HepG2 (cell line): ENCODE measurements around the gene CDC37L1. TPM values are rescaled to one million over a fixed set of nuclear protein-coding genes. Genes with fewer than 3 reads are reported as not detected.

Source experiments
- AKAP8 ChIP-seq: sonication (generic); formaldehyde crosslinking; IDR thresholded peaks from 2 replicates; pipeline ENCODE4 v1.5.1; 2020; ENCODE audit warnings: mild to moderate bottlenecking, missing genetic modification reagents
- ARNT ChIP-seq: fragments of 450-650 bp; IDR thresholded peaks from 2 replicates; pipeline ENCODE4 v1.6.1; 2017
- KAT7 ChIP-seq: IDR thresholded peaks from 2 replicates; pipeline ENCODE4 v1.6.1; 2018; ENCODE audit warnings: borderline replicate concordance, missing compliant biosample characterization
- PHF5A ChIP-seq: IDR thresholded peaks from one replicate; pipeline ENCODE4 v1.6.1; 2018; ENCODE audit warnings: low read depth, missing genetic modification reagents; ENCODE audit not compliant: unreplicated experiment
- PITX1 ChIP-seq: sonication (generic); formaldehyde crosslinking; IDR thresholded peaks from 2 replicates; pipeline ENCODE4 v1.5.1; 2020; ENCODE audit warnings: mild to moderate bottlenecking, missing genetic modification reagents
- SRSF4 ChIP-seq: fragments of 200-400 bp; formaldehyde crosslinking; IDR thresholded peaks from one replicate; pipeline ENCODE4 v1.6.1; 2018; ENCODE audit warnings: mild to moderate bottlenecking, low read depth, low read length, moderate library complexity; ENCODE audit not compliant: poor library complexity, severe bottlenecking
- TCF12 ChIP-seq, 2 experiments: fragments of 450-650 bp in 1 of 2; sonication (generic) in 1 of 2; formaldehyde crosslinking in 1 of 2; IDR thresholded peaks; 2 replicates each; pipeline versions ENCODE4 v1.6.1 to v1.8.0; 2017 to 2022; ENCODE audit warnings: antibody characterized with exemption in 1 of 2, mild to moderate bottlenecking in 1 of 2, missing genetic modification reagents in 1 of 2, moderate library complexity in 1 of 2
- ZFP36L1 ChIP-seq: sonication (generic); formaldehyde crosslinking; IDR thresholded peaks from 2 replicates; pipeline ENCODE4 v1.8.0; 2022; ENCODE audit warnings: mild to moderate bottlenecking, missing genetic modification reagents, moderate library complexity
- ZNF552 ChIP-seq: sonication (generic); formaldehyde crosslinking; IDR thresholded peaks from 2 replicates; pipeline ENCODE4 v1.9.0; 2022; ENCODE audit warnings: missing genetic modification reagents, mild to moderate bottlenecking, borderline replicate concordance
- ZNF615 ChIP-seq: sonication (generic); formaldehyde crosslinking; IDR thresholded peaks from 2 replicates; pipeline ENCODE4 v1.5.0; 2020; ENCODE audit warnings: mild to moderate bottlenecking, missing genetic modification reagents, borderline replicate concordance
- ZNF772 ChIP-seq: sonication (generic); formaldehyde crosslinking; IDR thresholded peaks from 2 replicates; pipeline ENCODE4 v1.5.0; 2020; ENCODE audit warnings: mild to moderate bottlenecking, missing genetic modification reagents
- ZNF841 ChIP-seq: sonication (generic); formaldehyde crosslinking; IDR thresholded peaks from 2 replicates; pipeline ENCODE4 v1.8.1; 2023; ENCODE audit warnings: missing genetic modification reagents, borderline replicate concordance
- polyA plus RNA-seq, 8 experiments: library from polyadenylated mRNA; depleted of rRNA in 3 of 8; stranded (reverse) in 7 of 8; unstranded in 1 of 8; fragments of >200 nt; fragmentation: Illumina TruSeq in 4 of 8; extraction: Trizol in 4 of 8; gene quantifications; 2 replicates each; pipeline versions ENCODE4 v1.2.1 to v1.2.3, GENCODE V29; 2011 to 2016; ENCODE audit warnings: low read depth in 4 of 8, missing spikeins in 1 of 8, mixed read lengths in 1 of 8; ENCODE audit not compliant: insufficient read depth in 1 of 8
- total RNA-seq, 5 experiments: library from RNA; depleted of rRNA; stranded (reverse); fragments of >200 nt; fragmentation: Illumina TruSeq; extraction: Trizol; gene quantifications; 2 replicates each; pipeline ENCODE4 v1.2.3, GENCODE V29; 2016; ENCODE audit warnings: low read depth in 1 of 5
- TF ChIP-seq, protein P1 (sequence below): IDR thresholded peaks from 2 replicates; pipeline ENCODE4 v1.4.0; 2020; ENCODE audit warnings: mild to moderate bottlenecking, missing genetic modification reagents
- TF ChIP-seq, protein P2 (sequence below): sonication (generic); formaldehyde crosslinking; IDR thresholded peaks from 2 replicates; pipeline ENCODE4 v1.4.0; 2020; ENCODE audit warnings: mild to moderate bottlenecking, missing genetic modification reagents
- TF ChIP-seq, protein P3 (sequence below): IDR thresholded peaks from 2 replicates; pipeline ENCODE4 v1.6.1; 2016; ENCODE audit warnings: mild to moderate bottlenecking
- TF ChIP-seq, protein P4 (sequence below): sonication (generic); formaldehyde crosslinking; IDR thresholded peaks from 2 replicates; pipeline ENCODE4 v1.8.1; 2023; ENCODE audit warnings: missing genetic modification reagents, mild to moderate bottlenecking, borderline replicate concordance

CDC37L1 gene
- total and polyA plus RNA-seq, 2 of the 13 experiments (the other 11 are each of a cell fraction or from before 2014, with no cell fraction given) = 5.5 to 17.0 TPM

DNA sequence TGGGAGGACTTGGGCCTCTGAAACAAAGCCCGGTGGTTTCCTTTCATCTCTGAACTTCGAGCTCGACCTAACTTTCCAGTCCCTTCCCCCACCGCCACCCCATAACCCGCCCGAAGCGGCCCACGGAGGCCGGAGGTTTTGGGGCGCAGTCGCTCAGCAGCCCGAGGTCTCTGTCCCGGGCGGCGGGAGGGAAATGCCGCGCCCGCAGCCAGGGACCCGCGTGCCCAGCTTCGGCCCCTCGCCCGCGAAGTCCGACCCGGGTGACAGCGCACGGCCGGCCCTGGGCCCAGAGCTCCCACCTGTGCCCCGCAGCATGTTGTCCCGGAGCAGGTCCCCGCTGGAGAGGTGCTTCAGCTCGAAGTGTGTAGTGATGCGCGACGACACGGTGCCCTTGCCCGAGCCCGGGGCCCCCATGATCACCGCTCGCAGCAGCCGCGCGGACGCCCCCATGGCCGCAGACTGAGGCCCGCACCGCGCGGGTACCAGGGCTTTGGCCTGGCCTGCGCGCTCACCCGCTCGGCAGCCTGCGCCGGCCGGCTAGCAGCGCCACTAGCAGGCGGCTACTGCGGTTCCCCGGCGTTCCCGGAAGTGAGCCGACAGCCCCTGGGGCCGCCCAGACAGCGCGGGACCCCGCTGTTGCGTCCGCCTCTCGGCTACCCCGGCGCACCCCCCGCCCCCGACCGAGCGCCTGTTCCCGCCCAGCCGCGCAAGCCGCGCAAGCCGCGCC, 61.4 kb downstream of the CDC37L1 start, which contains the start of gene AK3 (continued):
- TF ChIP-seq, protein P1, sequence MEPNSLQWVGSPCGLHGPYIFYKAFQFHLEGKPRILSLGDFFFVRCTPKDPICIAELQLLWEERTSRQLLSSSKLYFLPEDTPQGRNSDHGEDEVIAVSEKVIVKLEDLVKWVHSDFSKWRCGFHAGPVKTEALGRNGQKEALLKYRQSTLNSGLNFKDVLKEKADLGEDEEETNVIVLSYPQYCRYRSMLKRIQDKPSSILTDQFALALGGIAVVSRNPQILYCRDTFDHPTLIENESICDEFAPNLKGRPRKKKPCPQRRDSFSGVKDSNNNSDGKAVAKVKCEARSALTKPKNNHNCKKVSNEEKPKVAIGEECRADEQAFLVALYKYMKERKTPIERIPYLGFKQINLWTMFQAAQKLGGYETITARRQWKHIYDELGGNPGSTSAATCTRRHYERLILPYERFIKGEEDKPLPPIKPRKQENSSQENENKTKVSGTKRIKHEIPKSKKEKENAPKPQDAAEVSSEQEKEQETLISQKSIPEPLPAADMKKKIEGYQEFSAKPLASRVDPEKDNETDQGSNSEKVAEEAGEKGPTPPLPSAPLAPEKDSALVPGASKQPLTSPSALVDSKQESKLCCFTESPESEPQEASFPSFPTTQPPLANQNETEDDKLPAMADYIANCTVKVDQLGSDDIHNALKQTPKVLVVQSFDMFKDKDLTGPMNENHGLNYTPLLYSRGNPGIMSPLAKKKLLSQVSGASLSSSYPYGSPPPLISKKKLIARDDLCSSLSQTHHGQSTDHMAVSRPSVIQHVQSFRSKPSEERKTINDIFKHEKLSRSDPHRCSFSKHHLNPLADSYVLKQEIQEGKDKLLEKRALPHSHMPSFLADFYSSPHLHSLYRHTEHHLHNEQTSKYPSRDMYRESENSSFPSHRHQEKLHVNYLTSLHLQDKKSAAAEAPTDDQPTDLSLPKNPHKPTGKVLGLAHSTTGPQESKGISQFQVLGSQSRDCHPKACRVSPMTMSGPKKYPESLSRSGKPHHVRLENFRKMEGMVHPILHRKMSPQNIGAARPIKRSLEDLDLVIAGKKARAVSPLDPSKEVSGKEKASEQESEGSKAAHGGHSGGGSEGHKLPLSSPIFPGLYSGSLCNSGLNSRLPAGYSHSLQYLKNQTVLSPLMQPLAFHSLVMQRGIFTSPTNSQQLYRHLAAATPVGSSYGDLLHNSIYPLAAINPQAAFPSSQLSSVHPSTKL (CRISPR knock-in tag) = peak; percentile 42
- TF ChIP-seq KAT7 (CRISPR knock-in tag) = peak; percentile 83
- TF ChIP-seq ZNF552 (CRISPR knock-in tag) = peak; percentile 83; the same call in 1 of the 2 replicates
- TF ChIP-seq ZNF615 = no peak
- TF ChIP-seq TCF12 (IDR thresholded peaks at IDR 0.05) = no peak
- TF ChIP-seq TCF12 (CRISPR knock-in tag; IDR thresholded peaks at IDR 0.05) = peak; percentile 71; the same call in 1 of the 2 replicates
- TF ChIP-seq ZNF772 (CRISPR knock-in tag) = peak; percentile 76; the same call in 1 of the 2 replicates
- TF ChIP-seq, protein P2, sequence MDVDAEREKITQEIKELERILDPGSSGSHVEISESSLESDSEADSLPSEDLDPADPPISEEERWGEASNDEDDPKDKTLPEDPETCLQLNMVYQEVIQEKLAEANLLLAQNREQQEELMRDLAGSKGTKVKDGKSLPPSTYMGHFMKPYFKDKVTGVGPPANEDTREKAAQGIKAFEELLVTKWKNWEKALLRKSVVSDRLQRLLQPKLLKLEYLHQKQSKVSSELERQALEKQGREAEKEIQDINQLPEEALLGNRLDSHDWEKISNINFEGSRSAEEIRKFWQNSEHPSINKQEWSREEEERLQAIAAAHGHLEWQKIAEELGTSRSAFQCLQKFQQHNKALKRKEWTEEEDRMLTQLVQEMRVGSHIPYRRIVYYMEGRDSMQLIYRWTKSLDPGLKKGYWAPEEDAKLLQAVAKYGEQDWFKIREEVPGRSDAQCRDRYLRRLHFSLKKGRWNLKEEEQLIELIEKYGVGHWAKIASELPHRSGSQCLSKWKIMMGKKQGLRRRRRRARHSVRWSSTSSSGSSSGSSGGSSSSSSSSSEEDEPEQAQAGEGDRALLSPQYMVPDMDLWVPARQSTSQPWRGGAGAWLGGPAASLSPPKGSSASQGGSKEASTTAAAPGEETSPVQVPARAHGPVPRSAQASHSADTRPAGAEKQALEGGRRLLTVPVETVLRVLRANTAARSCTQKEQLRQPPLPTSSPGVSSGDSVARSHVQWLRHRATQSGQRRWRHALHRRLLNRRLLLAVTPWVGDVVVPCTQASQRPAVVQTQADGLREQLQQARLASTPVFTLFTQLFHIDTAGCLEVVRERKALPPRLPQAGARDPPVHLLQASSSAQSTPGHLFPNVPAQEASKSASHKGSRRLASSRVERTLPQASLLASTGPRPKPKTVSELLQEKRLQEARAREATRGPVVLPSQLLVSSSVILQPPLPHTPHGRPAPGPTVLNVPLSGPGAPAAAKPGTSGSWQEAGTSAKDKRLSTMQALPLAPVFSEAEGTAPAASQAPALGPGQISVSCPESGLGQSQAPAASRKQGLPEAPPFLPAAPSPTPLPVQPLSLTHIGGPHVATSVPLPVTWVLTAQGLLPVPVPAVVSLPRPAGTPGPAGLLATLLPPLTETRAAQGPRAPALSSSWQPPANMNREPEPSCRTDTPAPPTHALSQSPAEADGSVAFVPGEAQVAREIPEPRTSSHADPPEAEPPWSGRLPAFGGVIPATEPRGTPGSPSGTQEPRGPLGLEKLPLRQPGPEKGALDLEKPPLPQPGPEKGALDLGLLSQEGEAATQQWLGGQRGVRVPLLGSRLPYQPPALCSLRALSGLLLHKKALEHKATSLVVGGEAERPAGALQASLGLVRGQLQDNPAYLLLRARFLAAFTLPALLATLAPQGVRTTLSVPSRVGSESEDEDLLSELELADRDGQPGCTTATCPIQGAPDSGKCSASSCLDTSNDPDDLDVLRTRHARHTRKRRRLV (CRISPR knock-in tag) = no peak
- peak; percentile 37; the same call in 1 of the 2 replicates for TF ChIP-seq ZFP36L1
- no peak; the same call in 1 of the 2 replicates for TF ChIP-seq PITX1
- TF ChIP-seq, protein P3, sequence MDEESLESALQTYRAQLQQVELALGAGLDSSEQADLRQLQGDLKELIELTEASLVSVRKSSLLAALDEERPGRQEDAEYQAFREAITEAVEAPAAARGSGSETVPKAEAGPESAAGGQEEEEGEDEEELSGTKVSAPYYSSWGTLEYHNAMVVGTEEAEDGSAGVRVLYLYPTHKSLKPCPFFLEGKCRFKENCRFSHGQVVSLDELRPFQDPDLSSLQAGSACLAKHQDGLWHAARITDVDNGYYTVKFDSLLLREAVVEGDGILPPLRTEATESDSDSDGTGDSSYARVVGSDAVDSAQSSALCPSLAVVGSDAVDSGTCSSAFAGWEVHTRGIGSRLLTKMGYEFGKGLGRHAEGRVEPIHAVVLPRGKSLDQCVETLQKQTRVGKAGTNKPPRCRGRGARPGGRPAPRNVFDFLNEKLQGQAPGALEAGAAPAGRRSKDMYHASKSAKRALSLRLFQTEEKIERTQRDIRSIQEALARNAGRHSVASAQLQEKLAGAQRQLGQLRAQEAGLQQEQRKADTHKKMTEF (CRISPR knock-in tag) = peak; percentile 96
- TF ChIP-seq SRSF4 = peak; percentile 86
- no peak for TF ChIP-seq PHF5A (CRISPR knock-in tag)
- TF ChIP-seq AKAP8 (CRISPR knock-in tag) = 0 out of 2 replicates have a peak, but pooled peaks have one; percentile 54
- TF ChIP-seq ZNF841 (CRISPR knock-in tag) = 0 out of 2 replicates have a peak, but pooled peaks have one; percentile 68
- no peak for TF ChIP-seq ARNT
- TF ChIP-seq, protein P4, sequence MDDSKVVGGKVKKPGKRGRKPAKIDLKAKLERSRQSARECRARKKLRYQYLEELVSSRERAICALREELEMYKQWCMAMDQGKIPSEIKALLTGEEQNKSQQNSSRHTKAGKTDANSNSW (CRISPR knock-in tag) = peak; percentile 52; the same call in 1 of the 2 replicates
